PC-9 (cell line): ENCODE measurements around the gene NCAPG.

Experiments
- EZH2 ChIP-seq: fragments of 200-600 bp; sonication (generic); IDR thresholded peaks from 2 replicates; pipeline ENCODE4 v1.8.0; 2017; ENCODE audit warnings: antibody characterized with exemption, low read depth
- TF ChIP-seq, protein P1 (sequence below): fragments of 200-600 bp; sonication (generic); conservative IDR thresholded peaks from 2 replicates; pipeline ENCODE4 v1.6.1; 2017; ENCODE audit warnings: mixed run types, antibody characterized with exemption, mild to moderate bottlenecking, moderate library complexity

- TF ChIP-seq, protein P1, sequence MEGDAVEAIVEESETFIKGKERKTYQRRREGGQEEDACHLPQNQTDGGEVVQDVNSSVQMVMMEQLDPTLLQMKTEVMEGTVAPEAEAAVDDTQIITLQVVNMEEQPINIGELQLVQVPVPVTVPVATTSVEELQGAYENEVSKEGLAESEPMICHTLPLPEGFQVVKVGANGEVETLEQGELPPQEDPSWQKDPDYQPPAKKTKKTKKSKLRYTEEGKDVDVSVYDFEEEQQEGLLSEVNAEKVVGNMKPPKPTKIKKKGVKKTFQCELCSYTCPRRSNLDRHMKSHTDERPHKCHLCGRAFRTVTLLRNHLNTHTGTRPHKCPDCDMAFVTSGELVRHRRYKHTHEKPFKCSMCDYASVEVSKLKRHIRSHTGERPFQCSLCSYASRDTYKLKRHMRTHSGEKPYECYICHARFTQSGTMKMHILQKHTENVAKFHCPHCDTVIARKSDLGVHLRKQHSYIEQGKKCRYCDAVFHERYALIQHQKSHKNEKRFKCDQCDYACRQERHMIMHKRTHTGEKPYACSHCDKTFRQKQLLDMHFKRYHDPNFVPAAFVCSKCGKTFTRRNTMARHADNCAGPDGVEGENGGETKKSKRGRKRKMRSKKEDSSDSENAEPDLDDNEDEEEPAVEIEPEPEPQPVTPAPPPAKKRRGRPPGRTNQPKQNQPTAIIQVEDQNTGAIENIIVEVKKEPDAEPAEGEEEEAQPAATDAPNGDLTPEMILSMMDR: no peak
- no peak for TF ChIP-seq EZH2
These were observed 1.1 kb upstream of the NCAPG start for GRCh38 chr4:17809667-17810066.
